ENCODE data around the gene LATS2. TPM values are rescaled to one million over a fixed set of nuclear protein-coding genes. Genes with fewer than 3 reads are reported as not detected.
A peak's percentile ranks its signal among the peaks of the same experiment; 100 is the strongest.

LATS2 gene
- total RNA-seq, 4 donors from 2014 or later = 49.8 to 93.8 (median 77.0) TPM

DNA sequence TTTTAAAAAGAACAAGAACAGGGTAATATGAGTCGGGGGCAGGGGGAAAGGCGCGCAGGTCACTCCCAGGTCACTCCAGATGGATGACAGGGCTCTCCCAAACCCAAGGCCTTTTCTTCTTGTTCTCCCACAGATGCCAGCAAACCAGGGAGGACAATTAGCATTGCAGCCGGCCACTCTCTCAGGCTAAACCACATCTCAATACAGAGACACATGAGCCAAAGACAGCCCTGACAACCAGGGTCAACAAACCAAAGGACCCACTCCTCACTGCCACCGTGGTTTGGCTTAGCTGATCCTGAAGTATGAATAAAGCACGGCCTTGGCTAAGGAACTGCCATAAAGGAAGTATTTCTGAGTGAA is 47.3 kb downstream of the LATS2 start:
- TF ChIP-seq, protein P1, sequence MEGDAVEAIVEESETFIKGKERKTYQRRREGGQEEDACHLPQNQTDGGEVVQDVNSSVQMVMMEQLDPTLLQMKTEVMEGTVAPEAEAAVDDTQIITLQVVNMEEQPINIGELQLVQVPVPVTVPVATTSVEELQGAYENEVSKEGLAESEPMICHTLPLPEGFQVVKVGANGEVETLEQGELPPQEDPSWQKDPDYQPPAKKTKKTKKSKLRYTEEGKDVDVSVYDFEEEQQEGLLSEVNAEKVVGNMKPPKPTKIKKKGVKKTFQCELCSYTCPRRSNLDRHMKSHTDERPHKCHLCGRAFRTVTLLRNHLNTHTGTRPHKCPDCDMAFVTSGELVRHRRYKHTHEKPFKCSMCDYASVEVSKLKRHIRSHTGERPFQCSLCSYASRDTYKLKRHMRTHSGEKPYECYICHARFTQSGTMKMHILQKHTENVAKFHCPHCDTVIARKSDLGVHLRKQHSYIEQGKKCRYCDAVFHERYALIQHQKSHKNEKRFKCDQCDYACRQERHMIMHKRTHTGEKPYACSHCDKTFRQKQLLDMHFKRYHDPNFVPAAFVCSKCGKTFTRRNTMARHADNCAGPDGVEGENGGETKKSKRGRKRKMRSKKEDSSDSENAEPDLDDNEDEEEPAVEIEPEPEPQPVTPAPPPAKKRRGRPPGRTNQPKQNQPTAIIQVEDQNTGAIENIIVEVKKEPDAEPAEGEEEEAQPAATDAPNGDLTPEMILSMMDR (IDR thresholded peaks at IDR 0.05) = no peak
- intact Hi-C loops (cut with DNase I) = no loop called here
- no peak overlapping the region for H3K4me3 ChIP-seq
- no peaks in the 10 kb centered on the region for H3K27me3 ChIP-seq
- H3K9me3 ChIP-seq = no peaks in the 10 kb centered on the region
- H3K4me1 ChIP-seq = peaks cover 91 to 100% (median 100%) of the 10 kb centered on the region in 4 donors
- WGBS = 58% methylated on average over 6 of the region's 6 CpGs
- H3K27ac ChIP-seq (replicated peaks in 1 of 4) = peak overlapping the region; percentile 73 to 77 (median 76)
- no peaks in the 10 kb centered on the region for H3K36me3 ChIP-seq
- DNase-seq (ENCODE audit: extremely low spot score) = no peak

DNA sequence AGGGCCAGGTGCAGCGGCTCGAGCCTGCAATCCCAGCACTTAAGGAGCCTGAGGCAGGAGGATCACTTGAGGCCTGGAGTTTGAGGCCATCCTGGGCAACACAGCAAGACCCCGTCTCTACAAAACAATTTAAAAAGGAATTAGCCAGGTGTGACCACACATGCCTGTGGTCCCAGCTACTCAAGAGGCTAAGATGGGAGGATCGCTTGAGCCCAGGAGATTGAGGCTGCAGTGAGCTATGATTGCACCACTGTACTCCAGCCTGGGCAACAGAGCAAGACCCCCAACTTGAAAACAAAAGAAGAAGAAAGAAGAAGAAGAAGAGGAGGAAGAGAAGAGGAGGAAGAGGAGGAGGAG is 47.7 kb downstream of the LATS2 start:
- DNase-seq (ENCODE audit: extremely low spot score) = no peak
- Histone ChIP-seq H3K27ac (replicated peaks in 1 of 4) (peak overlapping the region; percentile 73 to 77 (median 76)), H3K4me3 (no peak overlapping the region), H3K27me3 (no peaks in the 10 kb centered on the region), H3K9me3 (no peaks in the 10 kb centered on the region), H3K36me3 (no peaks in the 10 kb centered on the region), H3K4me1 (peaks cover 94 to 100% (median 100%) of the 10 kb centered on the region in 4 donors)
- intact Hi-C loops (cut with DNase I) = no loop called here
- 59% methylated on average over 4 of the region's 4 CpGs for WGBS
- no peak for TF ChIP-seq EP300 (IDR thresholded peaks at IDR 0.05)
- TF ChIP-seq POLR2A (IDR thresholded peaks at IDR 0.05; ENCODE audit: low read depth) = no peak
- TF ChIP-seq, protein P1 (IDR thresholded peaks at IDR 0.05) = no peak
- TF ChIP-seq POLR2AphosphoS5 (IDR thresholded peaks at IDR 0.05) = no peak

DNA sequence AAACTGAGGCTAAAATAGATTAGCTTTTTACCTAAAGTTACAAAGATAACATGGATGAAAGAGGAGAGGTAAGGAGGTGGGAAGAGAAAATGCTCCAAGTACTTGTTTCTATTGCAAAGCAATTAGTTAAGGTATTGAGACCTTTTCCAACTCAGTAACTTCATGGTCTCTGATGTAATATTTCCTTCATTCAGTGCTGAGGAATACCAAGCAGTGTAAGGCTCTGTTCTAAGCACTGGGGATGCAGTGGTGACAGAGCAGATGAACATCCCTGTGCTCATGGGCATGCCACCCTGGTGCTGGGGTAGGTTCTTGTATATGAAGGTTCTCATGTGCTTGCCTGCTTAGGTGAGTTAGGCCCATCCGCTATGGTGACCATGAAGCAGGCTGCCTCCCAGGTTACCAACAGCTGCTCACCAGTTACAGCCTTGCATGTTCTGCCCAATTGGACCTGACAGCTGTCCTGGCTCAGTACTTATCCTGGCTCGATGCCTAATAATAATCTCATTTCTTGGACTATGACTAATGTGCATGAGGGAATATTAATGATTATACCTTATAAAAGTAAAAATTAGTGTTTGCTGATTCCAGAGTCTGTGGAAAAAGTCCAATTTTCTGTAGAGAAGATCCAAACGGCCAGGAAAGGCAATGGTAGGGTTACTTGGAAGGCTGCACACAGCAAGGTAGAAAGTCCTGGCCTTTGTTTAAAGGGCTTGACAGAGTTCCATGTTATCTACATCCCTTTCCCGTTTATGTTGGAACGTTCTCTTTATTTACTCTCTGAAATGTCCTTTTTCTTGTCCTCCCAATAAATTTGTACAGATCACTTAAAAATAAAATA is 48.3 kb downstream of the LATS2 start:
- intact Hi-C loops (cut with DNase I) = no loop called here
- 34% methylated on average over 5 of the region's 5 CpGs for WGBS
- H3K9me3 ChIP-seq = no peaks in the 10 kb centered on the region
- peaks cover 88 to 98% (median 95%) of the 10 kb centered on the region in 4 donors for H3K4me1 ChIP-seq
- DNase-seq (ENCODE audit: extremely low spot score) = no peak
- peak overlapping the region; percentile 73 to 77 (median 76) for H3K27ac ChIP-seq (replicated peaks in 1 of 4)
- TF ChIP-seq, protein P1 (IDR thresholded peaks at IDR 0.05) = no peak
- TF ChIP-seq POLR2AphosphoS5 (IDR thresholded peaks at IDR 0.05) (peak in 1 of 2 donors; percentile 4), EP300 (IDR thresholded peaks at IDR 0.05) (no peak), POLR2A (IDR thresholded peaks at IDR 0.05; ENCODE audit: low read depth) (no peak)
- H3K4me3 ChIP-seq = no peak overlapping the region
- H3K36me3 ChIP-seq = no peaks in the 10 kb centered on the region
- no peaks in the 10 kb centered on the region for H3K27me3 ChIP-seq

DNA sequence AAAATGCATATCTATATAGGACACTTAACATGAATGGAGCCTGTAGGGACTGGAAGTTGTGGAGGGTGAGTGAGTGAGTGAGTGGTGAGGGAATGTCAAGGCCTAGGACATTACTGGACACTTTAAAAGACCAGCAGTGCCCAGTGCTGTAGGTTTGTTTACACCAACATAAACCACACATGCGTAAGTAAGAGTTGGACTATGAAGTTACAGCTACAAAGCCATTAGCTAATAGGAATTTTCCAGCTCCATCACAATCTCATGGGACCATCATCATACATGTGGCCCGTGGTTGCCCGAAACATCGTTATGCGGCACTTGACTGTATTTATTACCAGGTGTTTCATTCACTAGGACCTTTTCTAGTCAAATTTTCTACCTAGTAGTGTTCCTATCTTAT is 49.2 kb downstream of the LATS2 start:
- Histone ChIP-seq H3K27ac (replicated peaks in 1 of 4) (peak overlapping the region; percentile 73 to 77 (median 76)), H3K9me3 (no peaks in the 10 kb centered on the region), H3K36me3 (peaks cover 0 to 3% (median 0%) of the 10 kb centered on the region in 4 donors), H3K4me1 (peaks cover 85 to 94% (median 87%) of the 10 kb centered on the region in 4 donors), H3K27me3 (no peaks in the 10 kb centered on the region), H3K4me3 (no peak overlapping the region)
- 69% methylated on average over 5 of the region's 5 CpGs for WGBS
- DNase-seq (ENCODE audit: extremely low spot score) = no peak
- TF ChIP-seq EP300 (IDR thresholded peaks at IDR 0.05) = no peak
- intact Hi-C loops (cut with DNase I) = no loop called here

DNA sequence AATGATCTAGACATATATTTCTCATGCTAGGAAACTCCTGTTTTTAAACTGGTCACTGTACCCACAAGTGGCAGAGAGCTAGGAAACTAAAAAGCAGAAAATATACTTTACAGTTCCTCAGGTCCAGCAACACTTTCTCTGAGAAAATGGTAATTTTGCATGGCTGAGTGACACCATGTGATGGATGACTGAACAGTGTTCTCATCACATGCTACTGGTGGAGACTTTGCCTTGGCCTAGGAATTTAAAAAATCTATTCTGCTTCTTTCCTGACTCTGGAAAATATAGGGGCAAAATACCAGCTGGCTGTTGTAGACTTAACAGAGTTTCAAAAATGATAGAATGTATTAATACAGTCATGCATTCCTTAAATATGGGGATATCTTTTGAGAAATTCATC is 50.0 kb downstream of the LATS2 start:
- H3K4me1 ChIP-seq = peaks cover 85 to 94% (median 87%) of the 10 kb centered on the region in 4 donors

More for the DNA sequence above, 50.0 kb downstream of the LATS2 start:
- peak overlapping the region; percentile 7 to 73 (median 22) for H3K27ac ChIP-seq (replicated peaks in 1 of 4)
- H3K4me3 ChIP-seq = no peak overlapping the region
- no peaks in the 10 kb centered on the region for H3K27me3 ChIP-seq
- DNase-seq (ENCODE audit: extremely low spot score) = no peak
- no peaks in the 10 kb centered on the region for H3K9me3 ChIP-seq
- H3K36me3 ChIP-seq = peaks cover 0 to 3% (median 0%) of the 10 kb centered on the region in 4 donors
- intact Hi-C loops (cut with DNase I) = no loop called here
- TF ChIP-seq POLR2AphosphoS5 (IDR thresholded peaks at IDR 0.05) = no peak
- TF ChIP-seq, protein P1 (IDR thresholded peaks at IDR 0.05) = no peak
- no peak for TF ChIP-seq EP300 (IDR thresholded peaks at IDR 0.05)
- no peak for TF ChIP-seq POLR2A (IDR thresholded peaks at IDR 0.05; ENCODE audit: low read depth)

All from esophagus muscularis mucosa (tissue), 4 donors.